ENCODE results near the gene SKOR1. TPM values are rescaled to one million over a fixed set of nuclear protein-coding genes. Genes with fewer than 3 reads are reported as not detected.

SKOR1 gene
- polyA plus RNA-seq, 1 donor = 0.67 TPM

DNA sequence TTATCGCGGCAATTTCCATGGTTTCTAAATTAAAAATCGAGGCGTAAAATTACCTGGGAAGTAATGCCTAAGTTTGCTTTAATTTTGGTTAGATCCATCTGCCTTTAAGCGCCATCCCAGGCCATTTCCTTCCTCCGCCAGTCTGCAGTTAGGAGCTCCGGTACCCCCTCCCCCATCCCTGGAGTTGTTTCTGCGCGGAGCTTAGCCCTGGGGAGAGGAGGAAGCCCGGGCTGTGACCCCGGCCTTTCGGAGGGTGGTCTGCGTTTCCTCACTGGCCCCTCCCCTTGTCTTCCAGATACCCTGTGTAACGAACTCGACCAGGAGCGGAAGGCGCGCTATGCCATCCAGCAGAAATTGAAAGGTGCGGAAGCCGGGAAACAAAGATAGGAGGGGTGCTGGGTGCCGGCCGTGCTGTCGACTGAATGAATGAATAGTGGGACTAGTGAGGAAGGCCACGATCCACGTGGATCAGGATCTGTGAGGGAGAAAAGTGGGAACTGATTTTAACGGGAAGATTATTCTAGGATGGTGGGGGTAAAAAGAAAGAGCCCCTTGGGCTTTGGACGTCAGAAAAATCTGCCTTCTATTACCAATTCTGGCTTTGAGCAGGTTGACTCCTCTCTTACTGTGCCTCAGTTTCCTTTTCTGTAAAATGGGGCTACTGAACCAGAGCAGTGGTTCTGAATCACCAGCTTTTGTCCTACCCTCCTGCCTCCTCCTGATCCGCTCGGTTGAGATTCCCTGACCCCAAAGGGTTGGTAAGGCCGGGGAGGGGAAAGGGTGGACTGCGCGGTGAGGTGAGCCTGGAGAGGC lies 7.8 kb downstream of the SKOR1 start:
- DNase-seq = no peak

GRCh38 chr15:67833710-67834511 lies 8.6 kb downstream of the SKOR1 start:
- no peak for DNase-seq

DNA sequence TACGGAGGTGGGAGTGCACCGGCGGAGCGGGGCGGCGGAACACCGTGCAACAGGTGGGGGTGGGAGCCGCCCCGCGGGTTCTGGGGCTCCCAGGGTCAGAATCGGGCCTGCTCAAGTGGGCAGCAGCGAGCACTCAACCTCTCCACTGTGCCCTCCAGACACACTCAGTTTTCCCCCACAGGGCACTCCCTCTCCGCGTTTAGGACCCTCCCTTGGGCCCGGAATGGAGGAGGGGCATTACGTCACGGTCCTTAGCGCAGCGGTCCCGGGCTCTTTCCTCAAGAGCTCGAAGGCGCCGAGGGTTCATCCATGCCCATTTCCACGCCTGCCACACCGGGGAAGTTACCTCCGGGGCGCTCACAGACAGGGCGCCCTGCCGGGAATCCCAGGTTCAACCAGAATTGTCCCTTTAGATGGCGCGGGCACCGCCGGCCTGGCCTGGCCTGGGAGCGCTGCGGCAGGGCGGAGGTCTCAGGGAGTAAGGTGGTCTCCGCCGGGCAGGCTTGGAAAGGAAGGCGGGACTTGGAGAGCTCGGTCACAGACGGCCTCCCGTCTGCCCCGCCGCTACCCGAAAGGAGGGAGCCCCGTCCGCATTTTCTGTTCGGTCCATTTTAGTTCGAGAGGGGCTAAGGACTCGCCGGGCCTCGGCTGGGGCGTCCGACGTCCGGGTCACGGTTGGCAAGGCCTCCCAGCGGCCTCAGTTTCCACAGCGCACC lies 9.4 kb downstream of the SKOR1 start:
- DNase-seq = no peak

- no peak for DNase-seq
Measured at GRCh38 chr15:67835297-67836133, 10.2 kb downstream of the SKOR1 start.

DNA sequence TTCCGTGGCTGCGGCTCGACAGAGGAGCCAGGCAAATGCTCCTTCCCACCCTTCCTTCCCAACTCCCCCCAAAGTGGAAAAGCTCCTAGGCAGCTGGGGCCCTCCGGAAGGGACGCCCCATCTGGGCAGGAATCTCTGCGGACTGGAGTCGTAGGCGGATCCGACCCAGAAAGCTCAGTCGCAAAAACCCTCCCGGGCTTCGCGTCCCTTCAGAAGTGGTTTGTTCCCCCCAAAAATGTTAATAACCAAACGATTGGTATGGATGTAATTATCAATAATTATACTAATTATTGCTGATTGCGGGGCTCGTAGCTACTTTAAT lies 10.8 kb downstream of the SKOR1 start:
- no peak for DNase-seq

DNA sequence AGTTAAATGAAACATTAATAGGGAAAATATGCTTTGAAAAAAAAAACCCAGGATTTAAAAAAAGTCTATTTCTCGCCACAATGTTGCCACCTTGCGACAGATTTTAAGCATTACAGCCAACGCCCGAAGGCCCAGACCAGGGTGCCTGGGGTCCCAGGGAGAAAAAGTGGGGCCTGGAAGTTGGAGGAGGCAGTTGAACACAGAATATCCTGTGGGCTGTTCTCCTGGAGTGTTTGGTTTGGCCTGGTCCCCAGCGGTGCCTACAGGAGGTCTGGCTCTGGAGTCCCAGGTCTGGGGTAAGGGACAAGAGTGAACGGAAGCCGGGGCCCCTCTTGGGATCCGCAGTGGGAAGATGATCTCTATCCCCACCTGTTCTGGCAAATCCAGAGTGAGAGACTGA lies 11.2 kb downstream of the SKOR1 start:
- no peak for DNase-seq

DNA sequence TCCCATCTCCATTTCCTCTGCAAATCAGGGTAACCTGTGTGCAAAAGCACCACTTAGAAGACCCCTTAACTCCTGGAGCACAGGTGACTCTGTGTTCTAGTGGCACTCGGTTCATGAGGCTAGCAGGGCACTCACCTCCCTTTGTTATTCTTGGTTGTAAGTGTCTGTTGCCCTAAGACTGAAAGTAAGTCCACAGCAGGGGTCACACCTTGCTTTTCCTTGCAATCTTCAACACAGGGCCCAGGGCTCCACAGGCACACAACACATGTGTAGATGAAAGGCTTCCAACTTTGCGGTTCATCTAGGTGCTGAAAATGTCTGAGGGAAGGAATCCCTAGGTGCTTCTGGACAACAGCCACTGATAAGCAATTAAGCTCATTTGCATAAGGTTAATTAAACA lies 11.6 kb downstream of the SKOR1 start:
- DNase-seq = no peak

DNA sequence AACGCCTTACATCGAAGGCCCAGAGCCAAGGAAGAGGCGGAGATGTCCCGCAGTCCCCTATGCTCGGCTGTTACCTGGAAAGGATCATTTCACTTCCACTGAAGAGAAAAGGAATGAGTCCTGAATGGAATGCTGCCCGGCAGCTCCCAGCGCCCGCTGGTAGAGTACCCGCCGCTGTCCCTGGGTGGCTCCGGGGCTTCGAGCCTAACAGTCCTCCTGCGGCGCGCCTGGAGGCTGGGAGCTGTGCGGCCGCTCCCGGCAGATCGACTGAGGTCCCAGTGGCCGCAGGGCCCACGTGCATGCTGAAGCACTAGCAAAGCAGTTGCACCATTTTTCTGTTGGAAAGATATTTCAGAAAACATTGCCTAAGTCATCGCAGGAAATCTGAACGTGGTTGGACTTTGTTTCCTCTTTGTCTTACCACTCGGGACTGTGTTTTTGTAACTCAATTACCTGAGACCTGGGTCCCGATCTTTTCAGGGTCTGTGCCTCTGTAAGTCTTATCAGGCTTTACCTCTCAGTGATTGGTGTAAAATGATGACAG lies 13.6 kb downstream of the SKOR1 start:
- no peak for DNase-seq

DNA sequence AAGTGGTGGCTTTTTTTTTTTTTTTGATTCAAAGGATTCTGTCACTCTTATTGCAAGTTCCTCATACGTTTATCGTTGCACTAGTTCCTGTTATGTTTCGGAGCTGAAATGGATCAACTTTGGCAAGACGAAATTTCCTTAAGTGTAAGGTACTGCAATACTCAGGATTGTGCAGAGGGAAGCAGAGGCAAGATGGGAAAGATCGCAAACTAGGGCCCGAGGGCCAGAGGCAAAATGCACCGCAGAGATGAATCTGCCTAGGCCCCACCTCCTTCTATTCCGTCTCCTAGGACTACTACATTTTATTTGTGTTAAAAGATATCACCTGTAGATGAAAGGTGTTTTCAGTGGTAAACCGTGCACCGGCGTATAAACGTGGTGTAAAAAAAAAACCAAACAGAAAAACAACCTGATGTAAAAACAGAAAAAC lies 14.2 kb downstream of the SKOR1 start:
- DNase-seq = no peak

DNA sequence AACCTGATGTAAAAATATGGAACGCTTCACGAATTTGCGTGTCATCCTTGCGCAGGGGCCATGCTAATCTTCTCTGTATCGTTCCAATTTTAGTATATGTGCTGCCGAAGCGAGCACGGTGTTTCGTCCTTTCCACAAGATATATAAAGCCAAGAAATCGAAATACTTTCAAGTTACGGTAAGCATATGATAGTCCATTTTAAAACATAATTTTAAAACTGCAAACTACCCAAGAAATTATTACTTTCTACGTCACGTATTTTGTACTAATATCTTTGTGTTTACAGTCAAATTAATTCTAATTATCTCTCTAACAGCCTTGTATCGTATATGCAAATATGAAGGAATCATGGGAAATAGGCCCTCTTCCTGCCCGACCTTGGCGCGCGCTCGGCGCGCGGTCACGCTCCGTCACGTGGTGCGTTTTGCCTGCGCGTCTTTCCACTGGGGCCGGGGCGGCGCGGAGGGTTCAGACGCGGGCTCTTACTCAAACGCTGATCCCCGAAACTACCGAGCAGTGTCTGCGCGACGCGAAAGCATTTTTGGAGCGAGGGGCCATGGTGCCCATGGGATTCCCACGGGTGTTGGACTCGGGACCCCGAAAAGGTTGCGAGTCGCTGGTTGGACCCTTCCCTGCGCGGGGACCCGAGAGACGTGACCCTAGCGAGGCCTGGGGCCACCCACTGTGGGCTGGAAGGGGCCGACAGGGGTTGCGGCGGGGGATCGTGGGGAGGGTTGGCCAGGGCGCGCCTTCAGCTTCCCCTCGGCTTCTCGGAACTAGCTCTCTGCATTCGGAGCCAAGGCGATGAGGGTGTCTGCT lies 14.8 kb downstream of the SKOR1 start, which contains the start of gene RNU6-1:
RNU6-1 (minus strand) TSS at position 117 of the 820 bp plus-strand sequence.
- peak; percentile 94 for DNase-seq

DNA sequence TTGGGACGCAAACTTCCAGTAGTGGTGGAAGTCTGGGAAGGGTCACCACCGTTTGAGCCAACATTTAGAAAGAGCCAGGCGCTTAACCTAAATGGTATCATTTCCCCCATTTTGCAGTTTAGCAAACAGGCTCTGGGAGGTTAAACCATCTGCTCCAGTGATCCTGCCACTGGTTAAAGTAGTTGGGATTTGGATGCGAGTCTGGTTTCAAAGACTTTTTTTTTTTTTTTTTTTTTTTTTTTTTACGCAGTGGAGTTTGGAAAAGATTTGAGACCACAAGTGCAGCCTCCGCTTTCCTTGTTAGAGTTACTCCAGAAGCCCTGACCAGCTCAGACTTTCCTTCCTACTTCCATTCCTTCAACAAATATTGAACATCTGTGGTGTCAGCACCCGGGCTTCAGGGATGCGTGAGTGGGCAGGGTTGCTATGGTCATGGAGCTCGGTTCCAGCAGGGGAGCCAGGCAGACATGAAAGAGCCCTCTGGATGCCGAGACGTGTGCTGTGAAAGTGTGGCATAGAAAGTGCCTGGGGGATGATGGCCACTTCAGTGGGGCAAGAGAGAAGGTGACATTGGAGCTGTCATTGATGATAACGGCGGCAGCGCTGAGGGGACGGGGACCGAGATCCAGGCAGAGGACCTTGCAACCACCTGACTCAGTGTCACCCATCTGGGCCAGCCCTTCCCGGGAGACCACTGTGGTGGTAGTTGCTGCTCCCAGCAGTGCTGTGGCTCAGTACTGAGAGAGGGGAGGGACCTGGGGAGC lies 15.6 kb downstream of the SKOR1 start:
- no peak for DNase-seq

GRCh38 chr15:67841513-67841762 lies 16.1 kb downstream of the SKOR1 start:
- DNase-seq = no peak

DNA sequence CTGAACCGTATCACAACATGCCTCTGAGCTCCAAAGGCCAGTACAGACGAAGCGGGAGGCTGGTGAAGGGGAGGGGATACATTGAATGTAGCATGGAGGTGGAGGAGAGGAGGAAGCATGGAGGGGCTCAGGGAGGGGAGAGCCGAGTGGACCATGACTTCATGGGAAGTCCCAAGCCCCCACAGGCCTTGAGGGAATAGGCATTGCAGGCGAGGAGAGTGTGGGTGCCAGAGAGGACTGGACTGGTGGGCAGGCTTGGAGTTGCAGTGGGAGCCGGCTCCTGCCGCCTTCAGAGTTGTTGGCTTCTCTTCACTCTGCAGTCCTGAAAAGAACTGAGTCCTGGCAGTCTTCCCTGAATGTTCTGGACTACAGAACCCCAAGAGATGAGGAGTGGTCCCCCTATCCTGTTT lies 17.8 kb downstream of the SKOR1 start:
- no peak for DNase-seq

DNA sequence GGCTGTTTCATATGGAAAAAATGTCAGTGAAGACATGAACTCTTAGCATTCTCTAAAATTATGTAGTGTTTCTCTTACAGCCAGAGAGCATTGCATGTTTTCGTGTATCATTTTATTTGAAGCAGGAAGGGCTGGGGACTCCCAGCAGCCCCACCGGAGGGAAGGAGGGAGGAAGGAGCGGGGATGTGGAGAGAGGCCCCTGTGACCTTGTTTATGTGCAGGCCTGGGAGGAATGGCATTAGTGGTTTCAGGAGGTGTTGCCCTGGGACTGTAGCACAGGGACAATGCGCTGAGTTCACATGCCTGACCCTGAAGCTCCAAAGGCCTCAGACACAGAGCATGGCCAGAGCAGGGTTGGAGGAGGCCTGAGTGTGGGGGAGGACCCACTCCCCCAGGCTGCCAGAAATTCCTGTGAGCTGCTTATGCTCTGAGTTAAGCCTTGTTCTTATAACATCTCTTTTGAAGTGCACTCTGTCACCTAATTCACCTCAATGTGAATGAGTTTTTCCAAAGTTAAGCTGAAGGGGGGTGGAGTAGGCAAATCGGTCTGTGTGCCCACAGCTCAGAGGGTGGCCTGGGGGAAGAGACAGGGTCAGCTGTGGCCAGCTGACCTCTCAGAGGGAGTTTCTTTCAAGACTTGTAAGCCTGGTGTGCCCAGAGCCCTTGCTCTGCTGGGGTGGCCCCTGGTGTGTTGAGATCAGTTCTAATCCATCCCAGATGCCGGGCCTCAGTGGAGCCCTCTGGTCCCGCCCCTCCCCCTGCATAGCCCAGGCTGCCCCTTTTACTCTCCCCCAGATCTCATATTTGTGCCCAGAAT lies 18.5 kb downstream of the SKOR1 start:
- DNase-seq = no peak

DNA sequence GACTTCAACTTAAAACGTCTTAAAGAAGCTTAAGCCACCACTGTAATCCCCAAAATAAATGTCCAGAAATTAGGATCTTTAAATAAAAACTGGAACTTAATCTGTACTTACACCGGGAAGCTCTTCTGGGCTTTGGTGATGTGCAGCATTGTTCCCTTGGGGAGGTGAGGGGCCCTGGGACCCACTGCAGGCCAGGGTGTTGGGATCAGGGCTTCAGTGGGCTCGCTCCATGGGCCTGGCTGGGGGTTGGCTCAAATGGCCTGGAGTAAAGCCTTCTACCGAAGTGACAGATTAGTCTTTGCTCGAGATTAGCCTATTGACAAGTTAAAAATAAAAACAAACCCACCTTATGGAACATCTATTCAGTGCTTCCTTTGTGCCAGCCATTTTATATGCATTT lies 20.7 kb downstream of the SKOR1 start:
- DNase-seq = no peak

DNA sequence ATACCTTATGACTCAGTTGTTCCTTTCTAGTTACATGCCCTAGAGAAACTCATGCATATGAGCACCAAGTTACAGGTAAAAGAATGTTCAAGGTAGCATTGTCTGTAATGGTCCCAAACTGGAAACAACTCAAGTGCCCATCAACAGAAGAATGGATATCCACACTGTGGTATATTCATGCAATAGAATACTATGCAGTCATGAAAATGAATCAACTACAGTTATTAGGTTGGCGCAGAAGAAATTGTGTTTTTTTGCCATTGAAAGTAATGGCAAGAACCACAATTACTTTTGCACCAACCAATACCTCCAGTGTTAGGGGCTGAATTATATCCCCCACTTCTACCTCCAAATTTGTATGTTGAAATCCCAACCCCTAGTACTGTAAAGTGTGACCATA lies 24.2 kb downstream of the SKOR1 start:
- no peak for DNase-seq

GRCh38 chr15:67850336-67850735 lies 25.0 kb downstream of the SKOR1 start:
- no peak for DNase-seq

DNA sequence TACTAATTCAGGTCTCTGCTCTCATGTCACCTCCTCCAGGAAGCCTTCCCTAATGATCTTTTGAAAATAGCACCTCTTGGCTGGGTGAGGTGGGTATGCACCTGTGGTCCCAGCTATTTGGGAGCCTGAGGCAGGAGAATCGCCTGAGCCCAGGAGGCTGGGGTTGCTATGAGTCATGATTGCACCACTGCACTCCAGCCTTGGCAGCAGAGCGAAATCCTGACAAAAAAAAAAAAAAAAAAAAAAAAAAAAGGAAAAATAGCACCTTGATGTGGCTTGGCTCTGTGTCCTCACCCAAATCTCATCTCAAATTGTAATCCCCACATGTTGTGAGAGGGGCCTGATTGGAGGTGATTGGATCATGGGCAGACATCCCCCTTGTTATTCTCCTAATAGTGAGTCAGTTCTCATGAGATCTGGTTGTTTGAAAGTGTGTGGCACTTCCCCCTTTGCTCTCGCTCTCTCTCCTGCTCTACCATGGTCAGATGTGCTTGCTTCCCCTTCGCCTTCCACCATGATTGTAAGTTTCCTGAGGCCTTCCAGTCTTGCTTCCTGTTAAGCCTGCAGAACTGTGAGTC lies 25.8 kb downstream of the SKOR1 start:
- no peak for DNase-seq

GRCh38 chr15:67852418-67852817 lies 27.1 kb downstream of the SKOR1 start:
- no peak for DNase-seq
